Stimulated activated CD8-positive, alpha-beta memory T cell treated with anti-CD3 and anti-CD28 coated beads, Interleukin-15, amount 100 ng/mL, for 1 hour (primary cell): ENCODE results near the gene RALGDS.

Experiments
- DNase-seq: peaks from one replicate; pipeline ENCODE4 v3.0.0-alpha.2; 2020; ENCODE audit warnings: low read depth

Gene RALGDS

GRCh38 chr9:133134388-133135145, 13.5 kb upstream of the RALGDS start:
- DNase-seq: no peak

GRCh38 chr9:133133681-133134387, 12.8 kb upstream of the RALGDS start:
- DNase-seq: peak; percentile 78

- no peak for DNase-seq
These were observed 11.1 kb upstream of the RALGDS start for GRCh38 chr9:133132174-133132573.

- no peak for DNase-seq
These were observed 10.5 kb upstream of the RALGDS start for GRCh38 chr9:133131506-133131905.

- no peak for DNase-seq
These were observed 9.7 kb upstream of the RALGDS start for GRCh38 chr9:133130685-133131244.

- DNase-seq: no peak
These were observed 8.2 kb upstream of the RALGDS start for GRCh38 chr9:133129001-133129795.

GRCh38 chr9:133128152-133128551, 7.1 kb upstream of the RALGDS start:
- no peak for DNase-seq

GRCh38 chr9:133127340-133127981, 6.4 kb upstream of the RALGDS start:
- DNase-seq: no peak

GRCh38 chr9:133126697-133127339, 5.8 kb upstream of the RALGDS start:
- DNase-seq: no peak

GRCh38 chr9:133125941-133126696, 5.1 kb upstream of the RALGDS start:
- no peak for DNase-seq

GRCh38 chr9:133124907-133125275, 3.9 kb upstream of the RALGDS start:
- no peak for DNase-seq

- no peak for DNase-seq
These were observed 3.3 kb upstream of the RALGDS start for GRCh38 chr9:133124123-133124906.

- no peak for DNase-seq
These were observed 2.0 kb upstream of the RALGDS start for GRCh38 chr9:133122935-133123611.

- DNase-seq: no peak
These were observed 1.5 kb upstream of the RALGDS start for GRCh38 chr9:133122605-133122934.

GRCh38 chr9:133121915-133122550, 993 bp upstream of the RALGDS start:
- no peak for DNase-seq

GRCh38 chr9:133120501-133121197, 391 bp downstream of the RALGDS start:
- no peak for DNase-seq

GRCh38 chr9:133119846-133120500, 1.1 kb downstream of the RALGDS start:
- DNase-seq: no peak
